ENCODE results near the gene SLC10A1. TPM values are rescaled to one million over a fixed set of nuclear protein-coding genes. Genes with fewer than 3 reads are reported as not detected.
"Not testable (repeated sequence)": the region's sequence is repeated elsewhere in the genome, so short reads cannot be mapped to it uniquely, and the experiment has no call there.

SLC10A1 gene
- total and polyA plus RNA-seq, 5 donors from 2014 or later, result 0.17 to 0.39 (median 0.21) TPM; not detected in 2

DNA sequence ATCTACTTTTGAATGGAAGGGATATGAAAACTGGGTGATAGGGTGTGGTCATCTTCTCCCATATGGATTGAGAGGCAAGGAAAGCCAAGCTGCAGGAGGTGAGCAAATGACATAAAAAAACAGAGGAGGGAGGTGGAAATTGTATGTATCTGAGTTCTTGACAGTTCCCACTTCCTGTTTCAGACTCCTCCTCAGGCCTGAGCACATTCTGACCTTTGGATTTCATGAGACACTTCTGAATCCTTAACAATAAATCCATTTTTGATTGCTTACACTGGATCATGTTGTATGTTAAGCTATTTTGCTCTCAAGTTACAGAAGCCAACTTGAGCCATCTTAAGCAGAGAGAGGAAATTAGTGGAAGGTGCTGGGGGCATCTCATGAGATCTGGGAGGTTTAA is 41.7 kb downstream of the SLC10A1 start:
- Mint-ChIP-seq H3K27me3 (peaks cover 6% of the 10 kb centered on the region), H3K9me3 (peaks cover 0 to 2% (median 0%) of the 10 kb centered on the region in 7 donors), H3K27ac (peak overlapping the region; percentile 66 to 67 (median 66)), H3K4me1 (peaks cover 5 to 17% (median 7%) of the 10 kb centered on the region in 4 donors), H3K4me3 (peak overlapping the region in 1 of 4 donors; percentile 19), H3K36me3 (no peaks in the 10 kb centered on the region)
- H3K9me3 ChIP-seq (ENCODE audit: control insufficient read depth in 2 of 2, low read length in 2 of 2), result no peaks in the 10 kb centered on the region
- no peak for ATAC-seq (ENCODE audit: low read depth in 2 of 2)
- no peak for DNase-seq
- no peak overlapping the region for H3K4me3 ChIP-seq (ENCODE audit: low read depth, low read length)
- no peaks in the 10 kb centered on the region for H3K36me3 ChIP-seq (ENCODE audit: control insufficient read depth, insufficient read depth, low read length)
- H3K27me3 ChIP-seq (ENCODE audit: control insufficient read depth, insufficient read depth, low read length), result no peaks in the 10 kb centered on the region
- peaks cover 10% of the 10 kb centered on the region for H3K4me1 ChIP-seq (ENCODE audit: control insufficient read depth, insufficient read depth, low read length, poor library complexity, severe bottlenecking)
- no peak overlapping the region for H3K27ac ChIP-seq (ENCODE audit: insufficient read depth, low read length, poor library complexity, severe bottlenecking)

DNA sequence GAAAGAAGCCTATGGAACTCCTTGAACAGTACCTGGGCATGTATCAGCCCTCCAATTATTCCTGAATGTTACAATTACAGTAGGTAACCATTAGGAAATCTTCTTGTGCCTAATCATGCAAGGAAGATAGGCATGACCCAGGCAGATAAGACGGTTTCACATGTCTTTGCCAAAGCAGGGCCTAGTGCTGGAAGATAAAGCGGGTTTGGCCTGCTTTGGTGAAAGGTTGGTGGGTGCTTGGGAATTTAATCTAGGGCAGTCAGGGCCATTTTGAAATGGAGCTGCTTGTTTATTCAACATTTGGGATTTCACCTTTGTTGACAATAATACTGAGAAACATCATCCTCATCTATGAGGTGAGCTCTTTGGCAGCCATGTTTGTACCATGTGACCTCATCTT is 42.6 kb downstream of the SLC10A1 start:
- H3K36me3 Mint-ChIP-seq, result no peaks in the 10 kb centered on the region
- H3K4me3 ChIP-seq (ENCODE audit: low read depth, low read length), result no peak overlapping the region
- no peaks in the 10 kb centered on the region for H3K27me3 ChIP-seq (ENCODE audit: control insufficient read depth, insufficient read depth, low read length)
- no peak overlapping the region for H3K27ac ChIP-seq (ENCODE audit: insufficient read depth, low read length, poor library complexity, severe bottlenecking)
- H3K4me3 Mint-ChIP-seq, result no peak overlapping the region
- H3K4me1 ChIP-seq (ENCODE audit: control insufficient read depth, insufficient read depth, low read length, poor library complexity, severe bottlenecking), result peaks cover 10% of the 10 kb centered on the region
- H3K27ac Mint-ChIP-seq, result peak overlapping the region in 1 of 3 donors; percentile 54
- H3K4me1 Mint-ChIP-seq, result peaks cover 5 to 17% (median 7%) of the 10 kb centered on the region in 4 donors
- peaks cover 6% of the 10 kb centered on the region for H3K27me3 Mint-ChIP-seq
- H3K36me3 ChIP-seq (ENCODE audit: control insufficient read depth, insufficient read depth, low read length), result no peaks in the 10 kb centered on the region
- DNase-seq (no peak), ATAC-seq (ENCODE audit: low read depth in 2 of 2) (no peak)
- H3K9me3 ChIP-seq (ENCODE audit: control insufficient read depth in 2 of 2, low read length in 2 of 2), result no peaks in the 10 kb centered on the region
- peaks cover 0 to 2% (median 0%) of the 10 kb centered on the region in 7 donors for H3K9me3 Mint-ChIP-seq

DNA sequence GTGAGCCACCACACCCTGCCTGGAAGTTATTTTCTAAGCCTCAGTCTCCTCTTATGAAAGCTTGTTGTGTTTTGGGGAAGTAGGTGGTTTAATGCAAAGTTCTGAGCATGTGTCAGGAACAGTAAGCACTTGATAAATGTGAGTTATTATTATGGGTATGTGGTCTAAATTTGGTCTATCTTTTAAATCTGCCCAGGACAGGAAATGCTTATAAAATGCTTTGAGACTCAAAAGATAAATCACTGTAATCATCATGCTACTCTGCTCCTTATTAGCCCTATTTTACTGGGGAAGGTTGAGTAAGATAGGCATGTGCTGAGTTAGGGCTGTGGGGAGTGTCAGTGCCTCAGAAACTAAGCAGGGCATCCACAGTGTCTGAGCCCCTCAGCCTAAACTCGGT is 43.2 kb downstream of the SLC10A1 start:
- H3K27me3 Mint-ChIP-seq, result peaks cover 6% of the 10 kb centered on the region
- H3K36me3 Mint-ChIP-seq, result no peaks in the 10 kb centered on the region
- no peak overlapping the region for H3K27ac ChIP-seq (ENCODE audit: insufficient read depth, low read length, poor library complexity, severe bottlenecking)
- ATAC-seq (ENCODE audit: low read depth in 2 of 2) (no peak), DNase-seq (no peak)
- peaks cover 0 to 2% (median 0%) of the 10 kb centered on the region in 7 donors for H3K9me3 Mint-ChIP-seq
- no peaks in the 10 kb centered on the region for H3K9me3 ChIP-seq (ENCODE audit: control insufficient read depth in 2 of 2, low read length in 2 of 2)
- H3K36me3 ChIP-seq (ENCODE audit: control insufficient read depth, insufficient read depth, low read length), result no peaks in the 10 kb centered on the region
- H3K4me1 ChIP-seq (ENCODE audit: control insufficient read depth, insufficient read depth, low read length, poor library complexity, severe bottlenecking), result peaks cover 10% of the 10 kb centered on the region
- H3K4me1 Mint-ChIP-seq, result peaks cover 5 to 17% (median 7%) of the 10 kb centered on the region in 4 donors
- H3K27me3 ChIP-seq (ENCODE audit: control insufficient read depth, insufficient read depth, low read length), result no peaks in the 10 kb centered on the region
- peak overlapping the region in 2 of 3 donors; percentile 5 to 54 for H3K27ac Mint-ChIP-seq
- H3K4me3 Mint-ChIP-seq, result no peak overlapping the region
- no peak overlapping the region for H3K4me3 ChIP-seq (ENCODE audit: low read depth, low read length)

DNA sequence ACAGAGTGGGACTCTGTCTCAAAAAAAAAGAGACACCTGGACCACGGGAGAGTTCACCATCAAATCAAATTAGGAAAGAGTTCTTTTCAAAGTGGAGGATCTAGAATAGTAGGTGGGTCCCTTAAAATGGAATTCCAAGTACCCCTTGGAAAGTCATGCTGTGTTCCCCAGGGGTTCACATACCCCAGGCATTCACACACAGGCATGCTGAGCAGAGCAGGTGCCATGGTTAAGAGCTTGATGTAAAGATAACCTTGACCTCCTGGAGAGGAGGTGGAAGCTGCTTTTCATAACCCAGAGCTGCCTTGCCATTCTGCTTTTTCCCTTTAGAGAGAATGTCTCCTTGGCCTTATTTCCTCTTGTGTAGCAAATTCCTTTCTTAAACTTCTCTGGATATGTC is 44.3 kb downstream of the SLC10A1 start:
- no peaks in the 10 kb centered on the region for H3K36me3 ChIP-seq (ENCODE audit: control insufficient read depth, insufficient read depth, low read length)
- H3K4me1 Mint-ChIP-seq, result peaks cover 5 to 17% (median 7%) of the 10 kb centered on the region in 4 donors
- H3K36me3 Mint-ChIP-seq, result no peaks in the 10 kb centered on the region
- no peaks in the 10 kb centered on the region for H3K27me3 ChIP-seq (ENCODE audit: control insufficient read depth, insufficient read depth, low read length)
- H3K27ac ChIP-seq (ENCODE audit: insufficient read depth, low read length, poor library complexity, severe bottlenecking), result no peak overlapping the region
- H3K4me3 Mint-ChIP-seq, result peak overlapping the region in 1 of 4 donors; percentile 69
- H3K9me3 Mint-ChIP-seq, result peaks cover 0 to 2% (median 0%) of the 10 kb centered on the region in 7 donors
- H3K4me3 ChIP-seq (ENCODE audit: low read depth, low read length), result no peak overlapping the region
- no peak overlapping the region for H3K27ac Mint-ChIP-seq
- no peaks in the 10 kb centered on the region for H3K9me3 ChIP-seq (ENCODE audit: control insufficient read depth in 2 of 2, low read length in 2 of 2)
- ATAC-seq (ENCODE audit: low read depth in 2 of 2), result no peak
- no peak for DNase-seq
- H3K27me3 Mint-ChIP-seq, result peaks cover 6% of the 10 kb centered on the region
- peaks cover 10% of the 10 kb centered on the region for H3K4me1 ChIP-seq (ENCODE audit: control insufficient read depth, insufficient read depth, low read length, poor library complexity, severe bottlenecking)

DNA sequence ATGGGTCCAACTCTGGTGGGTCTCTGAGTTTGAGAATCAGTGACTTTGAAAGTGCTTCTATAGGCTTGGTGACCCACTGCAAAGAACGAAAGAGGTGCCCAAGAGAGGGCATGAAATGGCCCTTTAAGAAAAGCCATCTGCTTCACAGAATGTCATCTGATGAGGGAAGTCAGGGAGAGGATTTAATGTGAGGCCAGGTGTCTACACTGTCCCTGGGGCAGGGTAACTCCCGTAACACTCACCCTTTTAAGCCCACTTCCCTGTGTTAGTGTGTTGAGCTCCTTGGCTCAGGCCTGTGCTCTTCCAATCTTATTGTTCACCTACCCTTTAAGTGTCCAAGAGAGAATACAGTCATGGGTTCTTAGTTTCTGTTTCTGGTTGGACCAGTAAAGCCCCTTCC is 46.5 kb downstream of the SLC10A1 start:
- H3K27me3 Mint-ChIP-seq, result peaks cover 10% of the 10 kb centered on the region
- no peak for DNase-seq
- peaks cover 5% of the 10 kb centered on the region for H3K4me1 ChIP-seq (ENCODE audit: control insufficient read depth, insufficient read depth, low read length, poor library complexity, severe bottlenecking)
- ATAC-seq (ENCODE audit: low read depth in 2 of 2), result no peak
- H3K4me1 Mint-ChIP-seq, result peaks cover 0 to 5% (median 3%) of the 10 kb centered on the region in 4 donors
- peaks cover 0 to 2% (median 0%) of the 10 kb centered on the region in 7 donors for H3K9me3 Mint-ChIP-seq
- no peaks in the 10 kb centered on the region for H3K9me3 ChIP-seq (ENCODE audit: control insufficient read depth in 2 of 2, low read length in 2 of 2)
- H3K4me3 ChIP-seq (ENCODE audit: low read depth, low read length), result no peak overlapping the region
- no peaks in the 10 kb centered on the region for H3K36me3 ChIP-seq (ENCODE audit: control insufficient read depth, insufficient read depth, low read length)
- no peak overlapping the region for H3K27ac ChIP-seq (ENCODE audit: insufficient read depth, low read length, poor library complexity, severe bottlenecking)
- no peaks in the 10 kb centered on the region for H3K36me3 Mint-ChIP-seq
- no peak overlapping the region for H3K4me3 Mint-ChIP-seq
- H3K27ac Mint-ChIP-seq, result peak overlapping the region in 1 of 3 donors; percentile 80
- no peaks in the 10 kb centered on the region for H3K27me3 ChIP-seq (ENCODE audit: control insufficient read depth, insufficient read depth, low read length)

DNA sequence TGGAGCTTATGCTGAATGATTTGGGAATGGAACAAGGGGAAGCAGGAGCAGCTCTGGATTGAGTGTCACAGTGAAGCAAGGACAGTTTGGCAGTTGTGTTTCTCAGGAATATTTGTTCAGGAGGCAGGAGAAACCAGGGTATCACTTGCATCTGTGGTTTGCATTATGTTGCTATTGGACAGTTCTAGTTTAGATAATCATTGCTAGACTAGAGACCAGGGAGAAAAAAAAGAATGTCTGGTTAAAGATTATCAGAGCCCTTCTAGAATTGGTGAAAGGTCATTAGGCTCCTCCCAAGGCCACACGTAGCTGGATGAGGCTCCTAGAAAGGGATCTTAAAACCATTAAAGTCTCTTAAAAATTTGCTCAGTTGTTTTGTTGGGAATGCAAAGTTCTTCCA is 47.1 kb downstream of the SLC10A1 start:
- H3K36me3 ChIP-seq (ENCODE audit: control insufficient read depth, insufficient read depth, low read length), result no peaks in the 10 kb centered on the region
- no peaks in the 10 kb centered on the region for H3K9me3 ChIP-seq (ENCODE audit: control insufficient read depth in 2 of 2, low read length in 2 of 2)
- ATAC-seq (ENCODE audit: low read depth in 2 of 2) (no peak), DNase-seq (no peak)
- no peaks in the 10 kb centered on the region for H3K36me3 Mint-ChIP-seq
- H3K4me1 ChIP-seq (ENCODE audit: control insufficient read depth, insufficient read depth, low read length, poor library complexity, severe bottlenecking), result no peaks in the 10 kb centered on the region
- H3K27me3 Mint-ChIP-seq, result peaks cover 10% of the 10 kb centered on the region
- H3K9me3 Mint-ChIP-seq, result peaks cover 0 to 2% (median 0%) of the 10 kb centered on the region in 7 donors
- H3K27me3 ChIP-seq (ENCODE audit: control insufficient read depth, insufficient read depth, low read length), result no peaks in the 10 kb centered on the region
- no peak overlapping the region for H3K27ac ChIP-seq (ENCODE audit: insufficient read depth, low read length, poor library complexity, severe bottlenecking)
- H3K4me1 Mint-ChIP-seq, result peaks cover 0 to 3% (median 0%) of the 10 kb centered on the region in 4 donors
- no peak overlapping the region for H3K4me3 ChIP-seq (ENCODE audit: low read depth, low read length)
- no peak overlapping the region for H3K4me3 Mint-ChIP-seq
- no peak overlapping the region for H3K27ac Mint-ChIP-seq

DNA sequence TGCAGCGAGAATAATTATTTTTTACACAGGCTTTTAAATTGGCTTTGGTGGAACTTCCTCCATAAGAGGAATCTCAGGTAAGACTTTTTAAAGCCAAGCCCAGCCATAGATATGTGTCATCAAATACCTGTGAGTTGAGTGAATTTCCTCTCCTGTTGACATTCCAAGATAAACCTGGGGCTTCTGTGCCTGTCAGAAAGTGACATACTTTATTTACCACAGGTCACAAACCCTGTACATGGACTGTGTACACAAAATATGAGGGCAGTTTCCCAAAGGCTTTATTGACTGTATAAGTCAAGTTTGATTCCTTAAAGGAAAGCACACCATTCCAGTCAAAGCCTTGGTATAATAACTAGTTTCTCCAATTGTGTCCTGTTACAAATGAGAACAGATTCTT is 56.0 kb downstream of the SLC10A1 start:
- Mint-ChIP-seq H3K27ac (no peak overlapping the region), H3K4me3 (no peak overlapping the region), H3K27me3 (peaks cover 6% of the 10 kb centered on the region), H3K4me1 (no peaks in the 10 kb centered on the region), H3K36me3 (peaks cover 3% of the 10 kb centered on the region), H3K9me3 (peaks cover 0 to 5% (median 2%) of the 10 kb centered on the region in 7 donors)
- Histone ChIP-seq H3K36me3 (ENCODE audit: control insufficient read depth, insufficient read depth, low read length) (no peaks in the 10 kb centered on the region), H3K4me1 (ENCODE audit: control insufficient read depth, insufficient read depth, low read length, poor library complexity, severe bottlenecking) (no peaks in the 10 kb centered on the region), H3K27me3 (ENCODE audit: control insufficient read depth, insufficient read depth, low read length) (no peaks in the 10 kb centered on the region), H3K4me3 (ENCODE audit: low read depth, low read length) (no peak overlapping the region), H3K27ac (ENCODE audit: insufficient read depth, low read length, poor library complexity, severe bottlenecking) (no peak overlapping the region), H3K9me3 (ENCODE audit: control insufficient read depth in 2 of 2, low read length in 2 of 2) (no peaks in the 10 kb centered on the region)
- no peak for DNase-seq
- no peak for ATAC-seq (ENCODE audit: low read depth in 2 of 2)

DNA sequence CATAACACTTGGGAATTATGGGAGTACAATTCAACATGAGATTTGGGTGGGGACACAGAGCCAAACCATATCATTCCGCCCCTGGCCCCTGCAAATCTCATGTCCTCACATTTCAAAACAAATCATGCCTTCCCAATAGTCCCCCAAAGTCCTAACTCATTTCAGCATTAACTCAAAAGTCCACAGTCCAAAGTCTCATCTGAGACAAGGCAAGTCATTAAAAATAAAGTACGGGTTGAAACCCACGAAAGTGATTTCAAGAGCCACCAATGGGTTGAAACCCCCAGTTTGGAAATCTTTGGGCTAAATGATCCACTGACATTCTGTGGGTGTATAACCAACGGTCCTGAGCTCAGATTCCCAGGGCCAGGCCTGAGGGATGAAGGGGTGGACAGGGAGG is 60.6 kb downstream of the SLC10A1 start:
- H3K4me1 Mint-ChIP-seq; H3K36me3 ChIP-seq (ENCODE audit: control insufficient read depth, insufficient read depth, low read length); DNase-seq; H3K4me3 Mint-ChIP-seq; H3K4me3 ChIP-seq (ENCODE audit: low read depth, low read length); ATAC-seq (ENCODE audit: low read depth in 2 of 2); H3K27me3 ChIP-seq (ENCODE audit: control insufficient read depth, insufficient read depth, low read length); H3K27ac ChIP-seq (ENCODE audit: insufficient read depth, low read length, poor library complexity, severe bottlenecking); H3K9me3 Mint-ChIP-seq; H3K36me3 Mint-ChIP-seq; H3K4me1 ChIP-seq (ENCODE audit: control insufficient read depth, insufficient read depth, low read length, poor library complexity, severe bottlenecking); H3K9me3 ChIP-seq (ENCODE audit: control insufficient read depth in 2 of 2, low read length in 2 of 2): not testable (repeated sequence)
- H3K27ac Mint-ChIP-seq, result peak overlapping the region in 1 of 3 donors; percentile 5
- H3K27me3 Mint-ChIP-seq, result peaks cover 11% of the 10 kb centered on the region

Measured in CD4-positive, CD25-positive, alpha-beta regulatory T cell (primary cell).